Gastroesophageal sphincter (tissue), 3 donors: ENCODE results near the gene AFF3.
"Not testable (repeated sequence)": the region's sequence is repeated elsewhere in the genome, so short reads cannot be mapped to it uniquely, and the experiment has no call there.

ENCODE experiments used
- CTCF ChIP-seq, 4 experiments: fragments of 200-600 bp in 2 of 4; fragments of 450-650 bp in 2 of 4; sonication (generic) in 1 of 4; IDR thresholded peaks; one replicate each; pipeline ENCODE4 v1.5.1; 2017 to 2019; ENCODE audit warnings: antibody characterized with exemption in 4 of 4, mild to moderate bottlenecking in 2 of 4, moderate library complexity in 2 of 4
- POLR2AphosphoS5 ChIP-seq: sonication (generic); formaldehyde crosslinking; IDR thresholded peaks from one replicate; pipeline ENCODE4 v1.6.1; 2017; ENCODE audit warnings: antibody characterized with exemption

GRCh38 chr2:100151832-100152231 is 9.4 kb upstream of the AFF3 start:
- TF ChIP-seq CTCF (IDR thresholded peaks at IDR 0.05); POLR2AphosphoS5: not testable (repeated sequence)
